ENCODE measurements around the gene C19orf47. TPM values are rescaled to one million over a fixed set of nuclear protein-coding genes. Genes with fewer than 3 reads are reported as not detected.

C19orf47 gene
- total and polyA plus RNA-seq, 2 donors (not counting 1 experiment from before 2014, with no cell fraction given), result 5.1 to 9.1 TPM

- no peaks in the 10 kb centered on the region for H4K20me1 ChIP-seq (ENCODE audit: control insufficient read depth, extremely low read depth, insufficient read depth, low read length)
- no peaks in the 10 kb centered on the region for H3K27me3 ChIP-seq (ENCODE audit: control insufficient read depth, insufficient read depth, low read length)
- no peak overlapping the region for H3K27ac ChIP-seq (ENCODE audit: insufficient read depth, low read length)
- no peak for DNase-seq (ENCODE audit: low read depth in 2 of 2)
- no peaks in the 10 kb centered on the region for H3K4me1 ChIP-seq (ENCODE audit: control insufficient read depth, extremely low read depth, insufficient read depth, low read length)
- no peaks in the 10 kb centered on the region for H3K9me3 ChIP-seq (ENCODE audit: control insufficient read depth, insufficient read depth, low read depth, low read length)
- no peak for TF ChIP-seq EZH2 (IDR thresholded peaks at IDR 0.05; ENCODE audit: low read length, missing control alignments)
- TF ChIP-seq, protein P1, sequence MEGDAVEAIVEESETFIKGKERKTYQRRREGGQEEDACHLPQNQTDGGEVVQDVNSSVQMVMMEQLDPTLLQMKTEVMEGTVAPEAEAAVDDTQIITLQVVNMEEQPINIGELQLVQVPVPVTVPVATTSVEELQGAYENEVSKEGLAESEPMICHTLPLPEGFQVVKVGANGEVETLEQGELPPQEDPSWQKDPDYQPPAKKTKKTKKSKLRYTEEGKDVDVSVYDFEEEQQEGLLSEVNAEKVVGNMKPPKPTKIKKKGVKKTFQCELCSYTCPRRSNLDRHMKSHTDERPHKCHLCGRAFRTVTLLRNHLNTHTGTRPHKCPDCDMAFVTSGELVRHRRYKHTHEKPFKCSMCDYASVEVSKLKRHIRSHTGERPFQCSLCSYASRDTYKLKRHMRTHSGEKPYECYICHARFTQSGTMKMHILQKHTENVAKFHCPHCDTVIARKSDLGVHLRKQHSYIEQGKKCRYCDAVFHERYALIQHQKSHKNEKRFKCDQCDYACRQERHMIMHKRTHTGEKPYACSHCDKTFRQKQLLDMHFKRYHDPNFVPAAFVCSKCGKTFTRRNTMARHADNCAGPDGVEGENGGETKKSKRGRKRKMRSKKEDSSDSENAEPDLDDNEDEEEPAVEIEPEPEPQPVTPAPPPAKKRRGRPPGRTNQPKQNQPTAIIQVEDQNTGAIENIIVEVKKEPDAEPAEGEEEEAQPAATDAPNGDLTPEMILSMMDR (conservative IDR thresholded peaks at IDR 0.05 in 1 of 2, IDR thresholded peaks at IDR 0.05 in 1 of 2; ENCODE audit: low read depth in 1 of 2, low read length in 2 of 2), result no peak
- no peaks in the 10 kb centered on the region for H3K36me3 ChIP-seq (ENCODE audit: control insufficient read depth, insufficient read depth, low read length)
- no peaks in the 10 kb centered on the region for H3K79me2 ChIP-seq (ENCODE audit: control insufficient read depth, insufficient read depth, low read length)
- H3K4me2 ChIP-seq (ENCODE audit: extremely low read depth, insufficient read depth, low read length), result no peak overlapping the region
- H3K9ac ChIP-seq (ENCODE audit: insufficient read depth, low read length), result no peak overlapping the region
- no peak overlapping the region for H2AFZ ChIP-seq (ENCODE audit: low read length)
- H3K4me3 ChIP-seq (replicated peaks in 1 of 4; ENCODE audit: control extremely low read depth in 1 of 4, insufficient read depth in 1 of 4, low read depth in 3 of 4, low read length in 4 of 4), result no peak overlapping the region
These were observed 35.6 kb upstream of the C19orf47 start for GRCh38 chr19:40383668-40384248.

DNA sequence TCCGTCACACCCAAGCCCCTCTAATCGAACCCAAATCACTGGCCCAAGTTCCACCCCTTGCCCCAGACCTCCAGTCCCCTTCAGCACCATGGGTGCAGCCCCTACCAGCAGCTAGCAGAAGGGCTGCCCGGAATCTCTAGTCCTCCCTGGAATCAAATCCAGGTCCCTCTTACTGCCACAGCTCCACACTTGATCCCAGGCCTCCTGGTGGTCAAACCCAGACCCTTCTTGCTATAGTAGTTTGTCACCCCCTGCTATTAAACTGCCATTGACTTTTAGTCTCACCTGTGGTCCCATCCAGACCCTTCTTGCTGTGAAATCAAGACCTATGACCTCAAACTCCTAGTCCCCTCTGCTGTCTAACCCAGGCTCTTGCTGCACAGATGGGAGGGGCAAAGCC, 33.1 kb upstream of the C19orf47 start:
- H3K27me3 ChIP-seq (ENCODE audit: control insufficient read depth, insufficient read depth, low read length), result no peaks in the 10 kb centered on the region
- no peaks in the 10 kb centered on the region for H4K20me1 ChIP-seq (ENCODE audit: control insufficient read depth, extremely low read depth, insufficient read depth, low read length)
- no peaks in the 10 kb centered on the region for H3K4me1 ChIP-seq (ENCODE audit: control insufficient read depth, extremely low read depth, insufficient read depth, low read length)
- no peak overlapping the region for H3K27ac ChIP-seq (ENCODE audit: insufficient read depth, low read length)
- DNase-seq (ENCODE audit: low read depth in 2 of 2), result no peak
- no peak overlapping the region for H2AFZ ChIP-seq (ENCODE audit: low read length)
- no peak overlapping the region for H3K9ac ChIP-seq (ENCODE audit: insufficient read depth, low read length)
- no peak overlapping the region for H3K4me3 ChIP-seq (replicated peaks in 1 of 4; ENCODE audit: control extremely low read depth in 1 of 4, insufficient read depth in 1 of 4, low read depth in 3 of 4, low read length in 4 of 4)
- TF ChIP-seq, protein P1 (conservative IDR thresholded peaks at IDR 0.05 in 1 of 2, IDR thresholded peaks at IDR 0.05 in 1 of 2; ENCODE audit: low read depth in 1 of 2, low read length in 2 of 2), result no peak
- TF ChIP-seq EZH2 (IDR thresholded peaks at IDR 0.05; ENCODE audit: low read length, missing control alignments), result no peak
- no peaks in the 10 kb centered on the region for H3K79me2 ChIP-seq (ENCODE audit: control insufficient read depth, insufficient read depth, low read length)
- no peak overlapping the region for H3K4me2 ChIP-seq (ENCODE audit: extremely low read depth, insufficient read depth, low read length)
- no peaks in the 10 kb centered on the region for H3K36me3 ChIP-seq (ENCODE audit: control insufficient read depth, insufficient read depth, low read length)
- H3K9me3 ChIP-seq (ENCODE audit: control insufficient read depth, insufficient read depth, low read depth, low read length), result no peaks in the 10 kb centered on the region

- no peak for DNase-seq (ENCODE audit: low read depth in 2 of 2)
These were observed 32.2 kb upstream of the C19orf47 start for GRCh38 chr19:40380199-40381037.

More at GRCh38 chr19:40380199-40381037, 32.2 kb upstream of the C19orf47 start:
- H3K27ac ChIP-seq (ENCODE audit: insufficient read depth, low read length), result no peak overlapping the region
- no peaks in the 10 kb centered on the region for H3K9me3 ChIP-seq (ENCODE audit: control insufficient read depth, insufficient read depth, low read depth, low read length)
- no peaks in the 10 kb centered on the region for H3K4me1 ChIP-seq (ENCODE audit: control insufficient read depth, extremely low read depth, insufficient read depth, low read length)
- H3K9ac ChIP-seq (ENCODE audit: insufficient read depth, low read length), result no peak overlapping the region
- H3K79me2 ChIP-seq (ENCODE audit: control insufficient read depth, insufficient read depth, low read length), result no peaks in the 10 kb centered on the region
- no peak overlapping the region for H3K4me2 ChIP-seq (ENCODE audit: extremely low read depth, insufficient read depth, low read length)
- no peaks in the 10 kb centered on the region for H4K20me1 ChIP-seq (ENCODE audit: control insufficient read depth, extremely low read depth, insufficient read depth, low read length)
- no peak overlapping the region for H3K4me3 ChIP-seq (replicated peaks in 1 of 4; ENCODE audit: control extremely low read depth in 1 of 4, insufficient read depth in 1 of 4, low read depth in 3 of 4, low read length in 4 of 4)
- no peaks in the 10 kb centered on the region for H3K27me3 ChIP-seq (ENCODE audit: control insufficient read depth, insufficient read depth, low read length)
- no peak overlapping the region for H2AFZ ChIP-seq (ENCODE audit: low read length)
- H3K36me3 ChIP-seq (ENCODE audit: control insufficient read depth, insufficient read depth, low read length), result no peaks in the 10 kb centered on the region
- TF ChIP-seq, protein P1 (conservative IDR thresholded peaks at IDR 0.05 in 1 of 2, IDR thresholded peaks at IDR 0.05 in 1 of 2; ENCODE audit: low read depth in 1 of 2, low read length in 2 of 2), result no peak
- TF ChIP-seq EZH2 (IDR thresholded peaks at IDR 0.05; ENCODE audit: low read length, missing control alignments), result no peak

All from fibroblast of lung (primary cell).